Measurements from ENCODE around the gene FAM149A.

Gene FAM149A

GRCh38 chr4:186204103-186204559, 99.6 kb downstream of the FAM149A start:
- FAIRE-seq = no peak

GRCh38 chr4:186204686-186205085, 100.2 kb downstream of the FAM149A start:
- no peak for FAIRE-seq

GRCh38 chr4:186205156-186205555, 100.7 kb downstream of the FAM149A start:
- FAIRE-seq = no peak

GRCh38 chr4:186216465-186217024, 112.0 kb downstream of the FAM149A start:
- FAIRE-seq = no peak

DNA sequence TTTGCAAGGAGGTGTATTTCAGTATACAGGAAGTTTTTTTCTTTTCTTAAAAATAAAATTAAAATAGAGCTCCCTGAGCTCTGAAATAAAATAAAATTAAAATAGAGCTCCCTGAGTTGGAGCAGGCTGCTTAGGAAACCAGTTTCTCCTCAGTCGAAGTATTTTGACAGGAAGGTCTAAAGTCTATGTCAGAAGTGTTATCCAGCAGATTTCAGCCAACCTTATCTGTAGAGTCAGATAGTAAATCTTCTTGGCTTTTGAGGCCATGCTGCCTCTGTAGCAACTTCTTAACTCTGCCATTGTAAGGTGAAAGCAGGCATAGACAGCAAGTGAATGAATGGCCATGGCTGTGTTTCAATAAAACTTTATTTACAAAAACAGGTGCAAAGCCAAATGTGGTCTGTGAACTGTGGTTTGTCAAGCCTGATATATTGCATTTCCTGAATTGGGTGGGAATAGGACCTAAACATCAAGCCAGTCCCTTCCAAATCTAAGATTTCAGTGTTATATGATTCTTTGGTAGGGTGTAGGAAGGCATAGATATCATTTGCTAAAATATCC, 113.3 kb downstream of the FAM149A start:
- no peak for FAIRE-seq

DNA sequence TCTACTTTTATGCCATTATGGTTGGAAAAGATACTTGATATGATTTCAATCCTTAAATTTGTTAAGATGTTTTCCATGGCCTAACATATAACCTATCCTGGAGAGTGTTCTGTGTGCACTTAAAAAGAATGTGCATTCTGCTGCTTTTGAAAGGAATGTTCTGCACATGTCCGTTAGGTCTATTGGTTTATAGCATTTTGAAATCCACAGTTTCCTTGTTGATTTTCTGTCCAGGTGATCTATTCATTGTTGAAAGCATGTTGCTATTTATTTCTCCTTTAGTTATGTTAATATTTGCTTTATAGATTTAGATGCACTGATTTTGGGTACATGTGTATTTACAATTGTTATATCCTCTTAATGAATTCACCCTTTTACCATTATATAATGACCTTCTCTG, 117.1 kb downstream of the FAM149A start:
- no peak for FAIRE-seq

Data from islet of Langerhans (tissue), 1 donor.